Astrocyte of the cerebellum (primary cell): ENCODE data around the gene DACT2.

Experiments used
- DNase-seq: peaks from one replicate; pipeline ENCODE4 v3.0.0-alpha.2; 2011; ENCODE audit warnings: low read depth
- H3K4me3 ChIP-seq: 2 replicates; pipeline ENCODE4 v1.5.1; 2011; ENCODE audit warnings: mild to moderate bottlenecking, low read depth, low read length, moderate library complexity
- CTCF ChIP-seq: IDR thresholded peaks from 2 replicates; pipeline ENCODE4 v1.5.1; 2012; ENCODE audit warnings: low read length, low read depth, moderate library complexity, mild to moderate bottlenecking; ENCODE audit errors: missing control alignments
- in situ Hi-C: cut with HindIII; loops from 2 replicates; pipeline ENCODE4 v1.10.0; 2017; ENCODE audit warnings: low sequenced_read_pairs

The DACT2 gene

DNA sequence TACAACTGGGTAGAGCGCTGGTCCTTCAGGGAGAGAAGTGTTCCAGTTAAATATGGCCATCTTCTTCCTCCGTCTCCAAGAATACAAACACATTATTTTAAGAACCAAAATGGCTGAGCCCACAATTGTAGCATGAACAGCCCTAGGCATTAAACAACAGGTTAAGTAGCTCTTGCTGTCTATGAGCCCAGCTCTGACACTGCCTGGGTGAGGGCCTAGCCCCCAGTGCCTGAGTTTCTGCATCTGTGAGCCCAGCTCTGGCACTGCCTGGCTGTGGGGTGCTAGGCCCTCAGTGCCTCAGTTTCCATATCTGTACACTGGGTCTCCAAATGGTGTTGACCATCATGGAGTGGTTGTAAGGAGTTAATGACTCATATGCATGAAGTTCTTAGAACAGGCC, 24.8 kb upstream of the DACT2 start:
- TF ChIP-seq CTCF: no peak
- in situ Hi-C loops: no loop called here
- H3K4me3 ChIP-seq: no peak overlapping the region
- DNase-seq: no peak

GRCh38 chr6:168343239-168344150, 23.9 kb upstream of the DACT2 start:
- DNase-seq: no peak
- in situ Hi-C loops: no loop called here
- no peak for TF ChIP-seq CTCF
- H3K4me3 ChIP-seq: no peak overlapping the region

DNA sequence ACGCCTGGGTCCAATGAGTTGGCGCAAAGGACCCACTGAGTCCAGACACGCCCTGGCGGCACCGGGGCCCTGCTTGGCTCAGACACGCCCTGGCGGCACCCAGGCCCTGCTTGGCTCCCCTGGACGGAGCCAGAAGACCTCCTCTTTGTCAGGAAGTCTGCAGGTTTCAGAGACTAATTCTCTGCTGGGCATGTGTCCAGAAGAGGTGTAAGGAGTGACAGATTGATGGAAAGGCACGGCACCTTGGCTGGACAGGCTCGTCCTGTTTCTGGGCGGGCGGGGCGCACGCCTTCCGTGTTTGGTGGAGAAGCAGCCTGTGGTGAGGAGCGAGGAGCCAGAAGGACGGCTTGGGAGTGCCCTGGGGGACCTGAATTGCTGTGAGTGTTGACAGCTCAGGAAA, 23.1 kb upstream of the DACT2 start:
- no peak for DNase-seq
- H3K4me3 ChIP-seq: no peak overlapping the region
- TF ChIP-seq CTCF: no peak
- in situ Hi-C loops: no loop called here

GRCh38 chr6:168341280-168341900, 21.8 kb upstream of the DACT2 start:
- in situ Hi-C loops: no loop called here
- no peak for DNase-seq
- no peak overlapping the region for H3K4me3 ChIP-seq
- no peak for TF ChIP-seq CTCF

DNA sequence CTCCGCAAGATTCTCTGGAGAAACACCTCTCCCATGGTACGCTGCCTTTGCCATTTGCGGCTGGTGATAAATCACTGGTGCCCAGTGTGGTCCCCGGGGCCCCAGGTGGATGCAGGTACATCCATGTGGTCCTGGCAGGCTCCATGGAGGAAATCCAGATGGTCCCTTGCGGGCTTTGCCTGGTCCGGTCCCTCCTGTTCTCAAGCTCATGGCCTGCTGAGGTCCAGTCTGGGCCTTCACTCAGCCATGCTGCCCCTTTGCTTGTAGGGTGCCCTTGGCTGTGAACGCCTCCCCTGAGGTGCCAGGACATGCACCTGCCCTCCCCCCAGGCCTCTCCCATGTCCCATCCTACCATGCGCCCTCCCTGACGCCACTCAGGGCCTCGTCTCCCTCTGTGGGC, 21.2 kb upstream of the DACT2 start:
- TF ChIP-seq CTCF: no peak
- no peak overlapping the region for H3K4me3 ChIP-seq
- no peak for DNase-seq
- in situ Hi-C loops: no loop called here

DNA sequence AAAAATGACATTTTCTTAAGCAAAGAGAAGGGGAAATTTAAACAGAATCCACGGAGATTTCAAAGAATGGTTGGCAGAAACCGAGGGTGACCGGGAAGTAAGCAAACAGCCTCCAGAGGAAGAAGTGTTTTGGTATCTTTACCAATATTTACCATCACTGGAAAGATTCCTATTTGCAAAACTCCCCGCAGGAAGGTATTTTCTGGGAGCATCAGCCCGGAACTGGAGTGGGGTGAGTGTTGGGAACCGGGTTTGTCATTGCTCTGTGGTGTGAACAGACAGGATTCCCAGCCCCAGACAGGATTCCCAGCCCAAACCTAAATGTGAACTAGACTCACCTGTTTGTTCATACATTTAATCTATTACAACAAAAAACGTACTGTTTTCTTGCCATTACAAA, 19.2 kb upstream of the DACT2 start:
- no peak for TF ChIP-seq CTCF
- in situ Hi-C loops: no loop called here
- H3K4me3 ChIP-seq: no peak overlapping the region
- no peak for DNase-seq
